ENCODE measurements around the gene PHAF1. TPM values are rescaled to one million over a fixed set of nuclear protein-coding genes. Genes with fewer than 3 reads are reported as not detected.

Gene PHAF1
- total RNA-seq = 17.1 TPM

GRCh38 chr16:67109407-67110135 lies at the start of gene PHAF1:
Gene PHAF1, plus strand, starts transcription at chr16:67109941. Its CDS starts 235 bp downstream, at chr16:67110176.
- FAIRE-seq (no peak), DNase-seq (ENCODE audit: low spot score in 2 of 2) (peak; percentile 97 to 99)

GRCh38 chr16:67063008-67063407 lies 46.7 kb upstream of the PHAF1 start:
- DNase-seq (ENCODE audit: low spot score in 2 of 2) (no peak), FAIRE-seq (no peak)

GRCh38 chr16:67068212-67068753 lies 41.5 kb upstream of the PHAF1 start:
- DNase-seq (ENCODE audit: low spot score in 2 of 2) (no peak), FAIRE-seq (no peak)

- DNase-seq (ENCODE audit: low spot score in 2 of 2) = no peak
- FAIRE-seq = no peak
These were observed 38.2 kb upstream of the PHAF1 start for GRCh38 chr16:67071476-67072048.

GRCh38 chr16:67075331-67075730 lies 34.4 kb upstream of the PHAF1 start:
- FAIRE-seq (no peak), DNase-seq (ENCODE audit: low spot score in 2 of 2) (no peak)

GRCh38 chr16:67077871-67078270 lies 31.9 kb upstream of the PHAF1 start:
- no peak for DNase-seq (ENCODE audit: low spot score in 2 of 2)

GRCh38 chr16:67082100-67082499 lies 27.6 kb upstream of the PHAF1 start:
- FAIRE-seq (no peak), DNase-seq (ENCODE audit: low spot score in 2 of 2) (no peak)

More at GRCh38 chr16:67077871-67078270, 31.9 kb upstream of the PHAF1 start:
- no peak for FAIRE-seq

- no peak for FAIRE-seq
These were observed 26.9 kb upstream of the PHAF1 start for GRCh38 chr16:67082891-67083290.

GRCh38 chr16:67084345-67085028 lies 25.3 kb upstream of the PHAF1 start:
- FAIRE-seq = no peak
- no peak for DNase-seq (ENCODE audit: low spot score in 2 of 2)

More at GRCh38 chr16:67082891-67083290, 26.9 kb upstream of the PHAF1 start:
- no peak for DNase-seq (ENCODE audit: low spot score in 2 of 2)

GRCh38 chr16:67086822-67087221 lies 22.9 kb upstream of the PHAF1 start:
- FAIRE-seq (no peak), DNase-seq (ENCODE audit: low spot score in 2 of 2) (no peak)

GRCh38 chr16:67087291-67087690 lies 22.4 kb upstream of the PHAF1 start:
- FAIRE-seq = no peak
- DNase-seq (ENCODE audit: low spot score in 2 of 2) = no peak

GRCh38 chr16:67087803-67088202 lies 21.9 kb upstream of the PHAF1 start:
- no peak for DNase-seq (ENCODE audit: low spot score in 2 of 2)
- FAIRE-seq = no peak

GRCh38 chr16:67088551-67088950 lies 21.2 kb upstream of the PHAF1 start:
- DNase-seq (ENCODE audit: low spot score in 2 of 2) (no peak), FAIRE-seq (no peak)

- DNase-seq (ENCODE audit: low spot score in 2 of 2) = no peak
These were observed 20.6 kb upstream of the PHAF1 start for GRCh38 chr16:67089101-67089500.

GRCh38 chr16:67091906-67092566 lies 17.7 kb upstream of the PHAF1 start:
- DNase-seq (ENCODE audit: low spot score in 2 of 2) (no peak), FAIRE-seq (no peak)

More at GRCh38 chr16:67089101-67089500, 20.6 kb upstream of the PHAF1 start:
- no peak for FAIRE-seq

- DNase-seq (ENCODE audit: low spot score in 2 of 2) = no peak
- no peak for FAIRE-seq
These were observed 16.5 kb upstream of the PHAF1 start for GRCh38 chr16:67093098-67093726.

- FAIRE-seq (no peak), DNase-seq (ENCODE audit: low spot score in 2 of 2) (no peak)
These were observed 11.1 kb upstream of the PHAF1 start for GRCh38 chr16:67098599-67098998.

GRCh38 chr16:67100569-67101310 lies 9.0 kb upstream of the PHAF1 start:
- DNase-seq (ENCODE audit: low spot score in 2 of 2) (peak in 1 of 2 donors; percentile 42), FAIRE-seq (peak; percentile 28)

GRCh38 chr16:67101311-67102082 lies 8.2 kb upstream of the PHAF1 start:
- FAIRE-seq (no peak), DNase-seq (ENCODE audit: low spot score in 2 of 2) (no peak)
